ENCODE measurements around the gene TNNT2.

DNA sequence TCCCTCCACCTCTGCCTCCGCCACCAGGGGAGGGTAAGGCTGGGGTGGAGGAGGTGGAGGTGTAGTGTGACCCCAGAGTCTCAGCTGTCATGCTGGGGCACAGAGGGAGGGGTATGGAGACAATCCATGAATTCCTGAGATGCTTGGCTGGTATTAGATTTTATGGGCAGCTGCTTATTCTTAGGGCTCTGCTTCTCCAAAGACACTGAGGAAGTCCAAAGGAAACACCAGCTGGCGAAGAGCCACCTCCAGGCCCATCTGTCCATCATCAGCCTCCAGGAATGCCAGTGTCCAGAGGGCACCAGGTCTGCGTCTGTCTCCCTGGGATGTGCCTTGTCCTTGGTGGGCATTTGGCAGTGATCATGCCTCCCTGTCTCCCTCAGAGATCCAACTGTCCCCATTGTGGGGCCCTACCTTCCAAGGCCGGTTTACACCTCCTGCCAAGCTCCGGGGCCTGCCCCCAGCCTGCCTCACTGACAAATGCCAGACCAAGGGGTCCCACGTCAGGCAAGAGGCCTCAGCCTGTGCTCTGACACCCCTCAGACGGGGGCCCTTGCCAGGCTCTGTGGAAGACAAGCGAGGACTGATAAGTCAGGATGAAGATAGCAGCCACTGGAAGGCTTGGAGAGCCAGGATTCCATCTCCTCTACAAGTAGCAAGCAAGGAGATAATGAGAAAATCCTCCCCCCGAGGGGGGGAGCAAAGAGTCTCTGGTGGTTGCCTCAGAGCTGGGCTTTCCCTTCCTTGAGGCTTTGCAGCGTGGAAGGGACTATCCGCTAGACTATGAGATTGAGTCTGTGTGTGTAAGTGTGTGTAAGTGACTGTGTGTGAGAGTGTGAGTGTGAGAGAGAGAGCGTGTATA, 42.5 kb upstream of the TNNT2 start:
- TF ChIP-seq RARB (CRISPR knock-in tag; IDR thresholded peaks at IDR 0.05): no peak
- TF ChIP-seq, protein P1, sequence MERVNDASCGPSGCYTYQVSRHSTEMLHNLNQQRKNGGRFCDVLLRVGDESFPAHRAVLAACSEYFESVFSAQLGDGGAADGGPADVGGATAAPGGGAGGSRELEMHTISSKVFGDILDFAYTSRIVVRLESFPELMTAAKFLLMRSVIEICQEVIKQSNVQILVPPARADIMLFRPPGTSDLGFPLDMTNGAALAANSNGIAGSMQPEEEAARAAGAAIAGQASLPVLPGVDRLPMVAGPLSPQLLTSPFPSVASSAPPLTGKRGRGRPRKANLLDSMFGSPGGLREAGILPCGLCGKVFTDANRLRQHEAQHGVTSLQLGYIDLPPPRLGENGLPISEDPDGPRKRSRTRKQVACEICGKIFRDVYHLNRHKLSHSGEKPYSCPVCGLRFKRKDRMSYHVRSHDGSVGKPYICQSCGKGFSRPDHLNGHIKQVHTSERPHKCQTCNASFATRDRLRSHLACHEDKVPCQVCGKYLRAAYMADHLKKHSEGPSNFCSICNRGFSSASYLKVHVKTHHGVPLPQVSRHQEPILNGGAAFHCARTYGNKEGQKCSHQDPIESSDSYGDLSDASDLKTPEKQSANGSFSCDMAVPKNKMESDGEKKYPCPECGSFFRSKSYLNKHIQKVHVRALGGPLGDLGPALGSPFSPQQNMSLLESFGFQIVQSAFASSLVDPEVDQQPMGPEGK (CRISPR knock-in tag; IDR thresholded peaks at IDR 0.05; ENCODE audit: borderline replicate concordance): no peak
- TF ChIP-seq GLIS3 (CRISPR knock-in tag; IDR thresholded peaks at IDR 0.05): no peak
- TF ChIP-seq, protein P2, sequence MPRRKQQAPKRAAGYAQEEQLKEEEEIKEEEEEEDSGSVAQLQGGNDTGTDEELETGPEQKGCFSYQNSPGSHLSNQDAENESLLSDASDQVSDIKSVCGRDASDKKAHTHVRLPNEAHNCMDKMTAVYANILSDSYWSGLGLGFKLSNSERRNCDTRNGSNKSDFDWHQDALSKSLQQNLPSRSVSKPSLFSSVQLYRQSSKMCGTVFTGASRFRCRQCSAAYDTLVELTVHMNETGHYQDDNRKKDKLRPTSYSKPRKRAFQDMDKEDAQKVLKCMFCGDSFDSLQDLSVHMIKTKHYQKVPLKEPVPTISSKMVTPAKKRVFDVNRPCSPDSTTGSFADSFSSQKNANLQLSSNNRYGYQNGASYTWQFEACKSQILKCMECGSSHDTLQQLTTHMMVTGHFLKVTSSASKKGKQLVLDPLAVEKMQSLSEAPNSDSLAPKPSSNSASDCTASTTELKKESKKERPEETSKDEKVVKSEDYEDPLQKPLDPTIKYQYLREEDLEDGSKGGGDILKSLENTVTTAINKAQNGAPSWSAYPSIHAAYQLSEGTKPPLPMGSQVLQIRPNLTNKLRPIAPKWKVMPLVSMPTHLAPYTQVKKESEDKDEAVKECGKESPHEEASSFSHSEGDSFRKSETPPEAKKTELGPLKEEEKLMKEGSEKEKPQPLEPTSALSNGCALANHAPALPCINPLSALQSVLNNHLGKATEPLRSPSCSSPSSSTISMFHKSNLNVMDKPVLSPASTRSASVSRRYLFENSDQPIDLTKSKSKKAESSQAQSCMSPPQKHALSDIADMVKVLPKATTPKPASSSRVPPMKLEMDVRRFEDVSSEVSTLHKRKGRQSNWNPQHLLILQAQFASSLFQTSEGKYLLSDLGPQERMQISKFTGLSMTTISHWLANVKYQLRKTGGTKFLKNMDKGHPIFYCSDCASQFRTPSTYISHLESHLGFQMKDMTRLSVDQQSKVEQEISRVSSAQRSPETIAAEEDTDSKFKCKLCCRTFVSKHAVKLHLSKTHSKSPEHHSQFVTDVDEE (CRISPR knock-in tag; IDR thresholded peaks at IDR 0.05): no peak
- no peak for TF ChIP-seq SNAI2 (CRISPR knock-in tag; IDR thresholded peaks at IDR 0.05)
- TF ChIP-seq PPARA (CRISPR knock-in tag; IDR thresholded peaks at IDR 0.05; ENCODE audit: borderline replicate concordance): no peak
- TF ChIP-seq, protein P3, sequence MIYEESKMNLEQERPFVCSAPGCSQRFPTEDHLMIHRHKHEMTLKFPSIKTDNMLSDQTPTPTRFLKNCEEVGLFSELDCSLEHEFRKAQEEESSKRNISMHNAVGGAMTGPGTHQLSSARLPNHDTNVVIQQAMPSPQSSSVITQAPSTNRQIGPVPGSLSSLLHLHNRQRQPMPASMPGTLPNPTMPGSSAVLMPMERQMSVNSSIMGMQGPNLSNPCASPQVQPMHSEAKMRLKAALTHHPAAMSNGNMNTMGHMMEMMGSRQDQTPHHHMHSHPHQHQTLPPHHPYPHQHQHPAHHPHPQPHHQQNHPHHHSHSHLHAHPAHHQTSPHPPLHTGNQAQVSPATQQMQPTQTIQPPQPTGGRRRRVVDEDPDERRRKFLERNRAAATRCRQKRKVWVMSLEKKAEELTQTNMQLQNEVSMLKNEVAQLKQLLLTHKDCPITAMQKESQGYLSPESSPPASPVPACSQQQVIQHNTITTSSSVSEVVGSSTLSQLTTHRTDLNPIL (CRISPR knock-in tag; IDR thresholded peaks at IDR 0.05; ENCODE audit: low read depth): no peak
- TF ChIP-seq TCF4 (CRISPR knock-in tag; IDR thresholded peaks at IDR 0.05; ENCODE audit: borderline replicate concordance): no peak
- TF ChIP-seq ARNTL (CRISPR knock-in tag; IDR thresholded peaks at IDR 0.05; ENCODE audit: borderline replicate concordance, low read depth): no peak
- no peak for TF ChIP-seq ZFP3 (CRISPR knock-in tag; IDR thresholded peaks at IDR 0.05)
- TF ChIP-seq ZNF565 (CRISPR knock-in tag; conservative IDR thresholded peaks at IDR 0.05; ENCODE audit: low read depth): no peak
- TF ChIP-seq ZFP30 (CRISPR knock-in tag; IDR thresholded peaks at IDR 0.05): no peak
- TF ChIP-seq ZNF70 (CRISPR knock-in tag; IDR thresholded peaks at IDR 0.05): no peak
